ENCODE data around the gene SPACA7.
"Not testable (repeated sequence)": the region's sequence is repeated elsewhere in the genome, so short reads cannot be mapped to it uniquely, and the experiment has no call there.

Gene SPACA7

GRCh38 chr13:112432734-112433133 lies 56.6 kb downstream of the SPACA7 start:
- DNase-seq, result not testable (repeated sequence)

- not testable (repeated sequence) for DNase-seq
These were observed 57.4 kb downstream of the SPACA7 start for GRCh38 chr13:112433517-112433916.

GRCh38 chr13:112434032-112434431 lies 57.9 kb downstream of the SPACA7 start:
- DNase-seq, result no peak

- no peak for DNase-seq
These were observed 58.9 kb downstream of the SPACA7 start for GRCh38 chr13:112434937-112435523.

- DNase-seq, result no peak
These were observed 59.8 kb downstream of the SPACA7 start for GRCh38 chr13:112435973-112436372.

- DNase-seq, result no peak
These were observed 61.9 kb downstream of the SPACA7 start for GRCh38 chr13:112438094-112438493.

- no peak for DNase-seq
These were observed 62.4 kb downstream of the SPACA7 start for GRCh38 chr13:112438515-112438914.

GRCh38 chr13:112441226-112441625 lies 65.1 kb downstream of the SPACA7 start:
- no peak for DNase-seq

- no peak for DNase-seq
These were observed 65.7 kb downstream of the SPACA7 start for GRCh38 chr13:112441779-112442310.

GRCh38 chr13:112442483-112443090 lies 66.4 kb downstream of the SPACA7 start:
- DNase-seq, result no peak

GRCh38 chr13:112443191-112443994 lies 67.2 kb downstream of the SPACA7 start:
- no peak for DNase-seq

- peak; percentile 34 for DNase-seq
These were observed 67.8 kb downstream of the SPACA7 start for GRCh38 chr13:112443995-112444311.

GRCh38 chr13:112444416-112445399 lies 68.6 kb downstream of the SPACA7 start:
- no peak for DNase-seq

- DNase-seq, result no peak
These were observed 69.5 kb downstream of the SPACA7 start for GRCh38 chr13:112445411-112446271.

- DNase-seq, result no peak
These were observed 70.2 kb downstream of the SPACA7 start for GRCh38 chr13:112446347-112446861.

- no peak for DNase-seq
These were observed 70.7 kb downstream of the SPACA7 start for GRCh38 chr13:112446867-112447266.

GRCh38 chr13:112447306-112447705 lies 71.2 kb downstream of the SPACA7 start:
- no peak for DNase-seq

GRCh38 chr13:112447761-112448603 lies 71.8 kb downstream of the SPACA7 start:
- DNase-seq, result no peak

- no peak for DNase-seq
These were observed 72.7 kb downstream of the SPACA7 start for GRCh38 chr13:112448621-112449544.
